Fibroblast of skin of abdomen (primary cell): Measurements from ENCODE around the gene RPL12.

Experiments
- DNase-seq: peaks from one replicate; pipeline ENCODE4 v3.0.0-alpha.2; 2013

Gene RPL12

GRCh38 chr9:127403507-127404192 lies 47.6 kb downstream of the RPL12 start:
- no peak for DNase-seq

DNA sequence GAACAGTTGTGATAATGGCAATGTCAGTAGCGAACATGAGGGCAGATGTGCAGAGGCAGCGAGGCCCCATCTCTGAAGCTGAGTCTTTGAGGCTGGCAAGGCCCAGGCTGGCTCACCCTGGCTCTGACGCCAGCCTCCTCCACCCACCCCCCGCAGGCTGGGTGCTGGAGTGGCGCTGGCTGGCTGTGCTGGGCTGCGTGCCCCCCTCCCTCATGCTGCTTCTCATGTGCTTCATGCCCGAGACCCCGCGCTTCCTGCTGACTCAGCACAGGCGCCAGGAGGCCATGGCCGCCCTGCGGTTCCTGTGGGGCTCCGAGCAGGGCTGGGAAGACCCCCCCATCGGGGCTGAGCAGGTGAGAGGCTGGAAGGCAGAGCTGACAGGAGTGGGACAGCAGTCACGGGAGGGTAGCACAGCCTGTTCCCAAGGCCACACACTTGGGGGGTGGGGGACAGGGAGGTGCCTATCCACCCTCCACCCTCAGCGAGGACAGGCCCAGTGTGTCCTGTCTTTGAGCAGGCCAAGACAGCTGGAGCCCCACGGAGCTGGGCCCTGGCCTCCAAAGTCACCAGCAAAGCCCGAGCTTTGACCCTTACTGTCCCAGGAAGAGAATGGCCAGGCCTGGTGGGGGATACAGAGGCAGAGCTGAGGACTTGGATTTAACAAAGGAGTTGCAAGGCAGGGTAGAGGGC lies 48.7 kb downstream of the RPL12 start:
- DNase-seq = no peak

DNA sequence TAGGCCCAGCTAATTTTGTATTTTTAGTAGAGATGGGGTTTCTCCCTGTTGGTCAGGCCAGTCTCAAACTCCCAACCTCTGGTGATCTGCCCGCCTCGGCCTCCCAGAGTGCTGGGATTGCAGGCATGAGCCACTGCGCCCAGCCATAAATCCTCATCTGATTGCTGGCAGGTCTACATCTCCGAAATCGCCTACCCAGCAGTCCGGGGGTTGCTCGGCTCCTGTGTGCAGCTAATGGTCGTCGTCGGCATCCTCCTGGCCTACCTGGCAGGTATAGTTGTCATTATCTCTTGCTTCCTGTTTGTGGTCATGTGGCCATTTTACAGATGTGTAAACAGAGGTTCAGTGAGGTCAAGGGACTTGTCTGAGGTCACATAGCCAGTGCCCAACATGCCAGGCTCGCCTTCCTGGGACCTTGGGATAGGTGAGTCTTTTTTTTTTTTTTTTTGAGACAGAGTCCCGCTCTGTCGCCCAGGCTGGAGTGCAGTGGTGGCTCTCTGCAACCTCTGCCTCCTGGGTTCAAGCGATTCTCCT lies 51.4 kb downstream of the RPL12 start:
- no peak for DNase-seq

DNA sequence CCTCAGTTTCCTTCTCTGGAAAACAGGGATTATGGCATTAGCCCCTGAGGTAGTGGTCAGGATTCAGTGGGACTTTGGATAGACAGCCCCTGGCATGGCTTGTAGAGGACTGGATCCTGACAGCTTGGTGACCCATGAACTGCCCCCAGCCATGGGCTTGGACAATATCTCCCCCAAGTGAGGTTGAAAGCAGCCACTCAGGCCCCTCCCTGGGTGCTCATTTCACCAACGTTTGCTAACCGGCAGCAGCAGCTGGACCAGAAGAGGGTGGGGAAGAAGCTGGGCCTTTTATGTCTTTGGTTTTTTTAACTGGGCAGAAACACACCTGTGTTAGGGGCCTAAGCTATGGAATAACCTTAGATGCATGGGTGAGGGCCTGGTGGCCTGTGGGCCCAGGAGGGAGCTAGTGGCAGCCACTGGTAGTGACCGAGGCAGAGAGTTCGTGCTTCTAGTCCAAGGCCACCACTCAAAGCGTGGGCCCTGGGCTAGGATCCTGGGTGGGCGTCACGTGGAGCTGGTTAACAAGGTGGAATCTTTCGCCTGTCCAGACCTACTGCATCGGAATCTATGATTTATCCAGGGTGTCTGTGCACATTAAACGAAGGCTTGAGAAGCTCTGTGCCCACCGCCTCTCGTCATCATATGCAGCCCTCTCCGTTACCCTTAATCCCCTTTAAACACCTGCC lies 52.3 kb downstream of the RPL12 start:
- DNase-seq = no peak

DNA sequence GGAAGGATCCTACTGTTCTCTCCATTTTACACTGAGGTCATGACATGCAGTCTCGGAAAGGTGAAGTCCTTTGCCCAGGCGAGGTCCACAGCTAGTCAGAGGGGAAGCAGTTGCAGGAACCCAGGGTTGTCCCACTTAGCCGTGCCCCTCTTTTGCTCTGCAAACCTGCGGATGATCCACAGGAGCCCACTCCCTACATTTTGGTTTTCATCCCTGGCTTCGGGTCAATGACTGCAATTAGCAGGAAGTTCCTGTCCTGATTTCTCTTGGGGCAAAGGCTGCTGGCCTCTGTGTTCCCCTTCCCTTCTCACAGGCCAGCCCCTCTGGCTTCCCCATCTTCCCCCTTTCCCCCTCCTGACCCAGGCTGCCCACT lies 52.9 kb downstream of the RPL12 start:
- DNase-seq = no peak
